ENCODE measurements around the gene NDUFS8.

GRCh38 chr11:68032003-68032402 lies 1.5 kb downstream of the NDUFS8 start:
- no peak for TF ChIP-seq EZH2 (IDR thresholded peaks at IDR 0.05; ENCODE audit: insufficient read depth, poor library complexity, severe bottlenecking)
- no peak for TF ChIP-seq EZH2phosphoT487 (IDR thresholded peaks at IDR 0.05; ENCODE audit: insufficient read depth, low read depth)
